ENCODE results near the gene TRIM5.
"Not testable (repeated sequence)": the region's sequence is repeated elsewhere in the genome, so short reads cannot be mapped to it uniquely, and the experiment has no call there.

The TRIM5 gene

GRCh38 chr11:5688482-5688881 lies 3.6 kb upstream of the TRIM5 start:
- DNase-seq: no peak

DNA sequence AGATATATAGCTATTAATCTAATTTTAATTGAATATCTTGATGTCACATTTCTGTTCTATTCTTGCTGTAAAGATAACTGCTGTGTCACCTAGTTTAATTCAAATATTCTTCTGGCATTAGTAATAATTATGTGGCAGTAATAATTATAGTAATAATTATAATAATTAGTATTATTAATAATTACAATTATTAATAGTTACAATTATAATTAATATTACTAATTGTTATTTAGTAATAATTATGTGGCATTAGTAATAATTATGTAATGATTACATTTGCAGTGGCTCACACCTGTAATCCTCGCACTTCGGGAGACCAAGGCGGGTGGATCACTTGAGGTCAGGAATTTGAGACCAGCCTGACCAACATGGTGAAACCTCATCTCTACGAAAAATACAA lies 1.6 kb upstream of the TRIM5 start:
- no peak for DNase-seq

DNA sequence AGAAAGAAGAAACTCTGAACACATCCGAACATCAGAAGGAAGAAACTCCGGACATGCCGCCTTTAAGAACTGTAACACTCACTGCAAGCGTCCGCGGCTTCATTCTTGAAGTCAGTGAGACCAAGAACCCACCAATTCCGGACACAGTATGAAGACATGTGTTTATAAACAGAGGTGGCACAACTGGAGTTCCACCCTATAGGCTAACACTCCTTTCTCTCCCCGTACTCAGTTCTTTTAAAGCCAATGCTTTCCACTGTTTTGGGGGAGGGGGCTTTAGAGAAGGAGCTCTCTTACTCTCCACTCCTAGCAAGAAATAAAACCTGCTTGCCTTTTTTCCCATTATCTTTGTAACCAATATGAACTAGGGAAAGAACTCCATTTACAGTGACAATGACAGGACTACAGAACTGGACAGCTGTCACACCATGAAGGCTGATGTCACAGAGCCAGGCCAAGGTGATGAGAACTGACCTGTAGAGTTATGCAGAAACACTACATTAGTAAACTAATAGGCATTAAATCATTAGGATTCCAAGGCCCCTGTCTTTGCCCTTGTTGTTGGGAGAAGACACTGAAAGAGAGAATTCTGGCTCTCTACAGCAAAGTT lies 733 bp downstream of the TRIM5 start:
- DNase-seq: no peak

DNA sequence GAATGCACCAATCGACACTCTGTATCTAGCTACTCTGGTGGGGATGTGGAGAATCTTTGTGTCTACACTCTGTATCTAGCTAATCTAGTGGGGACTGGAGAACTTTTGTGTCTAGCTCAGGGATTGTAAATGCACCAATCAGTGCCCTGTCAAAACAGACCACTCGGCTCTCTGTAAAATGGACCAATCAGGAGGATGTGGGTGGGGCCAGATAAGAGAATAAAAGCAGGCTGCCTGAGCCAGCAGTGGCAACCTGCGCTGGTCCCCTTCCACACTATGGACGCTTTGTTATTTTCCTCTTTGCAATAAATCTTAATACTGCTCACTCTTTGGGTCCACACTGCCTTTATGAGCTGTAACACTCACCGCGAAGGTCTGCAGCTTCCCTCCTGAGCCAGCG lies 1.3 kb downstream of the TRIM5 start:
- peak; percentile 63 to 65 for DNase-seq

GRCh38 chr11:5682890-5683441 lies 1.9 kb downstream of the TRIM5 start:
- DNase-seq: not testable (repeated sequence)

- no peak for DNase-seq
These were observed 5.1 kb downstream of the TRIM5 start for GRCh38 chr11:5679811-5680210.

DNA sequence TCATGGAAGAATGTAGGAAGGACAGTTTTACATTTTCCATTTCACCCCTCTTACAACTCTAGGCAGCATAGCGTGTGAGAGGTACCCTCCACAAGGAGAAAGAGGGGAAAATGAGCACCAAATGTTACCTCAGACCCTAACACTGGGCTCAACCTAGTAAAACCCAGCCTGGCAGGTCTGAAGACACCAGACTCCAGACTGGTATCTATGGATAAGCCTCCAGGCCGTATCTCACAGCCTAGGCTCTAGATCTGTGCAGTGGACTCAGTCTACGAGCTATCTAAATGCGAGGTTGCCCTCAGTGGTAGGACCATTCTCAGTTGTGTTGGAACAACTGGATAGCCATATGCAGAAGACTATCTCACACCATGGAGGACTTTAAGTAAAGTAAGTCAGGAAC lies 10.5 kb downstream of the TRIM5 start:
- no peak for DNase-seq

DNA sequence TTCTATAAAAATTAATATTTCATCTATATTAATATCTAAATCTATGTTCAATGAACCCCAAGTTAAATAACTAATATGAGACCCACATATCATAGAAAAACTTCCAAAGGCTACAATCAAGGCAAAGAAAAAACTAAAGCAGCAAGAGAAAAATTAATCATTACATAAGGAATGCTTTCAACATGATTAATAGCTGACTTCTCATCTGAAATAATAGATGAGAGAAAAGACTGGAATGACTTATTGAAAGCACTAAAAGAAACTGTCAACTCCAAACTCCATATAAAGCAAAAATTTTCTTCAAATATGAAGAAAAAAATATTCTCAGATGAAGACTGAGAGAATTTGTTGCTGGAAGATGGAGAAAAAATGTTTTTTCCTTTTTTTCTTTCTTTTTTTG lies 13.0 kb downstream of the TRIM5 start:
- no peak for DNase-seq

- no peak for DNase-seq
These were observed 18.5 kb downstream of the TRIM5 start for GRCh38 chr11:5666402-5666793.

GRCh38 chr11:5665746-5666401 lies 19.0 kb downstream of the TRIM5 start:
- no peak for DNase-seq

DNA sequence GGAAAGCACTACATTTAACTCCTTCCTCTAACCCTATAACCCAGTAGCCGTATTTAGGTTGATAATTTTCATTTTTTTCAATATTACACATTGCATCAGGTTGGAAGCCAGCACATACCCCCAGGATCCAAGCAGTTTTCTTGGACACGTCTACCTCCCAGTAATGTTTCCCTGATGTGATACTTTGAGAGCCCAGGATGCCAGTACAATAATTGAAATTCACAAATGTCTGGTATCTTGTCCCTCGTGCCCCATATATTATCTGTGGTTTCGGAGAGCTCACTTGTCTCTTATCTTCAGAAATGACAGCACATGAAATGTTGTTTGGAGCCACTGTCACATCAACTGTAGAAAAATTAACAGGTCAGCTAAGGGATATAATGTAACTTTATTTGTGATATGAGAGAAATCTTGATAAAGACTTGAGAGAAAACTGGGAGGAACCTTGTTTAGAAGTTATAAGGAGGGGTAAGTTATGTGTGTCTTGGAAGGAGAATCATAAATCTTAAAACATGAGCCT lies 19.8 kb downstream of the TRIM5 start:
- no peak for DNase-seq

- DNase-seq: no peak
These were observed 21.4 kb downstream of the TRIM5 start for GRCh38 chr11:5663511-5663910.

DNA sequence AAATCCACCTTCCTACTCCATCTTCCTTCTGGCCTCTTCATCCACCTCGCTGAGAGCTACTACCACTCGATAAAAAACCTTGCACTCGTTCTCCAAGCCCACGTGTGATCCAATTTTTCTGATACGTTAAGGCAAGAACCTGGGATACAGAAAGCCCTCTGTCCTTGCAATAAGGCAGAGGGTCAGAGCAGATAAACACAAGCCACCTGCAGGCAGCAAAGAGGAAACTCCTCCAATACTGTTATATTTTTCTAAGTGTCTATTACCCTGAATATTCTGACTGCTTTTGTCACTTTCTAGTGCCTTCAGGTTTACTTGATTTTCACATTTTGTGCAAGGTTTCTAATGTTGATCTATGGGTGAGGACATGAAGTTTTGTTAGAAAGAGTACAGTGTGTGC lies 26.6 kb downstream of the TRIM5 start:
- no peak for DNase-seq

- DNase-seq: not testable (repeated sequence)
These were observed 27.9 kb downstream of the TRIM5 start for GRCh38 chr11:5656956-5657355.

DNA sequence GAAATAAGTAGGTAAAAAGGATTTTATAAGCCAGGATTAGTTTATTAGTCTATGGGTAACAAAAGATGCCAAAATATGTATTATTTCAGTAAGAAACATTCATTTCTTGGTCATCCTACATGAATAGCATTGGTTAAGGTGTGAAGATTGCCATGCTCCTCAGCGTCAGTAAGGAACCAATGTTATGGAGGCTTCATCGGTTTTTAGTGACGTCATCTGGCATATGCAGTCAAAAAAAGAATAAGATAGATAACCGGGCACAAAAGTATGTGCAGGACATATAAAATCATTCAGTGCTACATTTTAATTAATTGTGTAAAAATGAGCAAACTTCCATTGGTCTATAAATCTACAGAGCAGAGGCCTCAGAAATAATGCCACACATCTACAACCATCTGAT lies 29.4 kb downstream of the TRIM5 start:
- DNase-seq: no peak

- no peak for DNase-seq
These were observed 38.7 kb downstream of the TRIM5 start for GRCh38 chr11:5646139-5646538.

GRCh38 chr11:5643585-5643984 lies 41.3 kb downstream of the TRIM5 start:
- no peak for DNase-seq

DNA sequence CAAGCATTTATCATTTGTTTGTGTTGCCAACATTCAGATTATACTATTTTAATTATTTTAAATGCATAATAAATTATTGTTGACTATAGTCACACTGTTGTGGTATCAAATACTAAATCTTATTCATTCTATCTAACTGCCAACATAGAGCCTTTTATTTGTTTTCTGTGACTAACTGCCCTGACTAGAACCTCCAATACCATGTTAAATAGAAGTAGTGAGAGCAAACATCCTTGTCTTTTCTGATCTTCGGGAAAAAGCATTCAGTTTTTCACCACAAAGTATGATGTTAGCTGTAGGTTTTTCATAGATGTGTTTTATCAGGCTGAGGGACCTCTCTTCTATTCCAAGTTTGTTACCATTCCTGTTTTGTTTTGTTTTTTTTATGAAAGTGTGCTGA lies 44.9 kb downstream of the TRIM5 start:
- no peak for DNase-seq

GRCh38 chr11:5631969-5632635 lies 52.8 kb downstream of the TRIM5 start:
- DNase-seq: no peak

DNA sequence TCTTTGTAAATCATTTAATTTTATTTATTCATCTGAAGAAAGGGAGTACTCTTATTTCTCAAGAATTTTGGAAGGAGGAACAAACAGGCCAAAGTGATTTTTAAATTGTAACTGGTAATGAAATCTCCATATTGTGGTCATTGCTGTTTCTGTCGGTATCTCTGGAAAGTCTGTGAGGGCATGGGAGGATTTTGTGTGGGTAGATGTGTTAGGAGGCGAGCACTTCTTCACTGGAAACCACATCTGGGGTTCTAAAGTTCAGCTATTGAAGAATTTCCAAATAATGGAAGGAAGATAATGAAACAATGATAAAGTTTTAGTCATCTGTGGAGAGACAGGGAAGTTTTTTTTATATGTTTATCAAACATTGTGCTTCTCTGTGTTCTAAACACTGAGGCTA lies 53.5 kb downstream of the TRIM5 start:
- no peak for DNase-seq

- no peak for DNase-seq
These were observed 58.7 kb downstream of the TRIM5 start for GRCh38 chr11:5626196-5626595.

DNA sequence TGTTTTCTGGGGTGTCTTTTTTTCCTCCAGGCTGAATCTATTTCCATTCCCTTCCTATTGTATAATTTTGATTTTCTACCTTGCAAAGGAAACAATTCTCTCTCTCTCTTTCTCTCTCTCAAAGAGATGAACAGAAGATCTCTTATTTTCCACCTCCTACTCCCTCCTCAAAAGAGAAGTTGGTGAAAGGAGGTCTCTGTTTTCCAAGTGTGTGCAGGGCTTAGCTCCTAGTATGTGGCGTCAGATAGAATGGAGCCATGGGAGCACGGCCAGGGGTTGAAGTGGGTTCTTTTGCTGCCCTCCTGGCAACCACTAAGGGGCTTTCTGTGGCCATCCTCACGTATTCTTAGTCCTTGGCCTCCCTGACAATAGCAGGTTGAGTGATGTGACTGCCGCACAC lies 59.6 kb downstream of the TRIM5 start:
- no peak for DNase-seq

DNA sequence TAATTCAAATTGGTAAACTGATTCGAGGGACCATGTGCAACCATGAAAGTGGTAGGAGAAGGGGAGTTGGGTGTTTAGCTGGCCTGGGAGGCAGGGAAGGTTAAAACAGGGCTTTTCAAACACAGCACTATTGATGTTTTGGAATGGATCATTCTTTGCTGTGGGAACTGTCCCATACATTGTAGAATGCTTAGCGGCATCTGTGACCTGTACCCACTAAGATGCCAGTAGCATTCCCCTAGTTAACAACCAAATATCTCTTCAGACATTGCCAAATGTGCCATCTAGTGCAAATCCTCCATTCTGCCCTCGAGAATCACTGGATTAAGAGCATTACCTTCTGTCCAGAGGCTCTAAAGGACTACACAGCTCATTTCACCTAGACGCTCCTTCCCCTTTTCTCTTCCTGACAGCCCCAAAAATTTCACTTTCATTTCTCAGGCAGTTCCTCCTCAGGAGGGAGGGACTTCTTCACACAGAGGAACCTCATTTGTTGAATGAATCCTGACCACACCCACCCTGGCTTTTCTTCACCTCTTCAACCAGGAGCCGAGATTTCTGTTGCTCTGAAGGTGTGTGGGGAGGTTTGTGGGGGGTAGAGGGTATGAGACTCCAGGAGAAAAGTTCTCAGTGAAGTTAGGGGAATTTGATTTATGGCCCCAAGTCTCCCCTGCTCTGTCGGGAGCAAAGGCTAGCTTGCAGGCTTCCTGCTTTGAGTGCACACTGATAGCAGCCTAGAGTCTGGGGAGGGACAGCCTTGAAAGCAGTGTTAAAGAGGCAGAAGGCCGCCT lies 60.2 kb downstream of the TRIM5 start, which contains the start of gene TRIM34:
Gene TRIM34 (plus strand): TSS at position 513 of the 791 bp plus-strand sequence. CDS start 7,331 bp downstream, outside the sequence.
- DNase-seq: peak; percentile 68 to 81
